ENCODE measurements around the gene IDUA.
"Not testable (repeated sequence)": the region's sequence is repeated elsewhere in the genome, so short reads cannot be mapped to it uniquely, and the experiment has no call there.

Gene IDUA

DNA sequence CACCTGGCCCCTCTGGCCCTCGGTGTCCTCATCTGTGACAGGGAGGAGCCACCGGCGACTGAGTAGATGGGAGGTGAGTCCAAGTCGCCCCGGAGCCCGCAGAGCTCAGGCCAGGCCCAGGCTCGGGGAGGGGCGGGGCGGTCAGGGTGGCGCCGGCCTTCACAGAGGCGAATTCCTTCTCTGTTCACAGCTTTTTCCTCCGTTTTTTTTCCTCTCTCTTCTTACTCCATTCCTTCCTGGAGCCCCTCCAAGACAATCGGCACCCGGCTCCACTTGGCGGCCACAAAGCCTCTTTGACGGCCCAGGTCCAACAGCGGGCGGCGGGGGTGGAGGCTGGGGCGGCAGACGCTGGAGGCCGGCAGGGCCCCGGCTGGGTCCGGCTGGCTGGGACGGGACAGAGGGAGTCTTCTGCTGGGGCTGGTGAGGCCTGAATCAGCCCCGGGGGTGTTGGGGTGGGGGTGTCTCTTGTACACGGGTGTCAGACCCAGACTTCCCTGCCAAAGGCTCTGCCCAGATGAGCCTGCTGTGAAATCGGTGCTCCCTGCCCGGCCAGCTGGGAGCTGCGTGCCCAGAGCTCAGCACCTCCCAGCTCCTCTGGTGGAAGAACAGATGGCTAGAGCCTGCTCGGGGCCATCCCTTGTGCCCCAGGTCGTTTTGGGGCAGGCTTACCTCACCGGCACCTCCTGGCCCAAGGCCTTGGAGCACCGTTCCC, 47.2 kb downstream of the IDUA start:
- no peak for DNase-seq

- DNase-seq, result no peak
Measured at GRCh38 chr4:1035510-1035909, 48.7 kb downstream of the IDUA start.

GRCh38 chr4:1036095-1036494, 49.3 kb downstream of the IDUA start:
- no peak for DNase-seq

DNA sequence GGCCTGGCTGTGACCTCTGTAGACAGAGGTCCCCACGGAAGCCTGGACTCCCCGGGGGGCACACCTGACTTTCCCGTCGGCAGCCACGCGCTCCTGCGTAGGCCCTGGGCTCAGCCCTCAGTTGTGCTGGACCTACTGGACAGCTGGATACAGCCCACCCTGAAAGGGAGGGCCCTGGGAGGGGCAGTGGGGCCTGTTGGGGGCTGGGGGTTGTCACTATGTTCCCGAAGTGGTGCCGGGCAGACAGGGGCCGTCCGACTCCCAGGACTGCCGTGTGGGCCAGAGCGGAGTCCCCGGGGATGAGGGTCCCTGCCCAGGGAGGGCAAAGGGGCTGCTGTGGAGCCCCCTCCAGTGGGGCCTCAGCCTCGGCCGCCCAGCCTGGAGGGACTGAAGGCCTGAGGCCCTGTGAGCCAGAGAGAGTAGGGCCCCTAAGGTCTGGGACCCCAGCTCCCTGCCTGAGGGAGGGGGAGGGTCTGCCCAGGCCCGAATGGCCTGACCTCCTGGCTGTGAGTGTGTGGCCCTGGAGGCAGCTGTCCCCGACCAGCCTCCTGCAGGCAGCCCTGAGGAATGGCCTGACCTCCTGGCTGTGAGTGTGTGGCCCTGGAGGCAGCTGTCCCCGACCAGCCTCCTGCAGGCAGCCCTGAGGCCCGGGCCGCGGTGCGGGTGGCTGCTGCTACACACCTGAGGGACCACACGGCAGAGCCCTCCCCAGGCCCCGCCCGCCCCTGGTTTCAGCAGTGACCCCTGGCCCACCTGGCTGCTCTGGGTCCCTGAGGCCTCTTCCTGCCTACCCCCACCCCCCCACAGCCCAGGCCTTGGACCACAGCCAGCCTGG, 50.3 kb downstream of the IDUA start:
- no peak for DNase-seq

GRCh38 chr4:1038948-1039492, 52.2 kb downstream of the IDUA start:
- DNase-seq, result no peak

DNA sequence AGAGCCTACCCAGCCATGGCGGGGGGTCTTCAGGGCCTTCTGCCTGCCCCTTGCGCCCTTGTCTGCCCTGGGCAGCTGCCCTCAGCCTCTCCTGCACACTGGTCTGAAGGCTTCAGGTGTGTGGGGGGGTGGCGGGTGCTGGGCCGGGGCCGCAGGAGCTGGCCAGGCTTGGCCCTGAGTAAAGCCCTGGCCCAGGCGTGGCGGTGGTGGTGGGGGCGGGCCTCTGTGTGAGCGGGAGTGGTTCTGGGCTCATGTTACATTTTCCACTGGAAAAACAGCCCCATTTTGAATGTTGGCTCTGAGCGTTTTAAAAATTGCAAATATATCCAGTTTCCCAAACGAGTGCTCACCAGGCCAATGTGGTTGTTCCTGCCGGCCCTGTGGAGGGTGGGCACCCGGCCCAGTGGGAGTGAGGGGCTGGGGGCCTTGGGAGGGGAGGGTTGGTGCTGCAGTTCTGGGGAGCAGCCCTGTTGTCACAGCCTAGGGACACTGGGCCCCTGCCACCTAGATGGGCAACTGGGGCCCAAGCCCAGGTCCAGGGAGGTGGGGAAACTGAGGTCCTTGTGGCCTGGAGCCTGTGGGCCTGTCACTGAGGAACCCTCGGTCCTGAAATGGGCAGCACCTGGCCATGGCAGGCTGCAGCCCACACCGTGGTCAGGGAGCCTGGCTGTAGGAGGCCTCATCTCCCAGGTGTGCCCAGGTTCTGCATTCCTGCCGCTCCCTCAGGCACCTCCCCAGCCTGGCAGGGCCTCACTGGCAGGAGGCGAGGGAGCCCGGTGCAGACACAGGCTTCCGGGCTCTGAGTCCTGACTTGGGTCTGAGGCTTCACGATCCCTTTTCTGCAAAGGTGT, 52.9 kb downstream of the IDUA start:
- no peak for DNase-seq

DNA sequence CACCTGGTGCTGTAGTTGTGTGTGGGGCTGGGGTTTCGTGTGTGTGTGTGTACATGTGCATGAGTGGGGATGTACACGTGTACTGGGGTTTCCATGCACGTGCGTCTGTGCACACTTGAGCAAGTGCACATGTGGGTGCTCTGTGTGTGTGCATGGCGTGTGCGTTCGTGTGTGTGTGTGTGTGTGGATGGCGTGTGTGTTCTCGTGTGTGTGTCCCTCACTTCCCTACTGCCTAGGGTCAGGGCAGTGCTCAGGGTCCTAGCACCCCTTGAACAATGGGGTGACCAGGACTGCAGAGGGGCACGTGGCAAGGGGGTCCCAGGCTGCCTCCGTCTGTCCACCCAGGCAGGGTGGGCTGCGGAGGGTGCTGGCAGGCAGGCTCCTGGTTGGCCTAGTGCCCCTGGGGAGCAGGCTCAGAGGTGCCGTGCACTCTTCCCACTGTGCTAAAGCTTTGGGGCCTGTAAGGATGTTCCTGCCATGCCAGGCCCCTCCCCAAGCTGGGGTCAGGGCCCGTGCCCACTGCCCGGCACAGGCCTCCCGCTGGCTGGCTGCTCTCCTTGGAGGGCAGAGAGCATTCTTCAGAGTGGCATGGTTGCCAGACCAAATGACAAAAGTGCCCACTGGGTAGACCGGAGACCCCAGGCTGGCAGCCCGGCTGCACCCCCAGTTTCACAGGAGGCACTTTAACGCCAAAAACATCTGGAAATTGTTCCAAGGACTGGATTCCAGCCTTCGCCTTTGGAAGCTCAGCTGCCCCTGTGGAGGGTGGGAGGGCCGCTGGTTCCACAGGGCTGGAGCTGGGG, 53.7 kb downstream of the IDUA start:
- DNase-seq, result no peak

DNA sequence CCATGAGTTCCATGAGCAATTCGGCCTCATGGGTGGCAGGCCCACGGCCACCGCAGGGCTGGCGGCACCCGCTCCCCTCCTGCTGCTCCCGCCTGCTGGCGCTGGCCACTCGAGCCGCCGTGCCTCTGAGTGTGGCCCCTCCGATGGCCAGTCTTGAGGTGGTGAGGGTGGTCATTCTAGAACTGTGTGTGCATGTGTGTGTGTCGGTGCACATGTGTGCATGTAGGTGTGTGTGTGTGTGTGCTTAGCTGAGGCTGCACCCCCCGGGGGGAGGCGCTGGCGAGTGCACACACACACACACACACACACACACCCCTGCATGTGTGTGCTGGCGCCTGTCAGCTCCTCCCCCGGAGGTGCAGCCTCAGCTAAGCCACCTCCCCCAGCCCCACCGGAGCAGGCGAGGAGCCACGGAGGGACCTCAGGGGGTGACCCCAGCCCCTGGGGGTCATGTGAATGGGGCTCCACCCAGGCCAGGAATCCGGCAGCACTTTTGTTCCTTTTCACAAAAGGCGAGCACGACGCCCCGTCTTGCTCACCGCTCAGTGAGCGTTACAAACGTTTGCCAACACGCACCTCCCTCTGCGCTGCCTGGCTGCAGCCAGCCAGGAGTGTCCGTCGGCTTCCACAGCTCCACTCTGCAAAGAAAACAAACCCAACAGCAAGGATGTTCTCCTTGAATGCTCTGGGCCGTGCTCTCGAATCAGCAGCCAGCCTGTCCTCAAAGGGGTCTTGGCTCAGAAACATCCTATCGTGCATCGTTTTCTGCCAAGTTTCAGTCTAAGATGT, 54.5 kb downstream of the IDUA start:
- DNase-seq, result no peak

- DNase-seq, result no peak
Measured at GRCh38 chr4:1041936-1042330, 55.1 kb downstream of the IDUA start.

- DNase-seq, result no peak
Measured at GRCh38 chr4:1042352-1043055, 55.7 kb downstream of the IDUA start.

DNA sequence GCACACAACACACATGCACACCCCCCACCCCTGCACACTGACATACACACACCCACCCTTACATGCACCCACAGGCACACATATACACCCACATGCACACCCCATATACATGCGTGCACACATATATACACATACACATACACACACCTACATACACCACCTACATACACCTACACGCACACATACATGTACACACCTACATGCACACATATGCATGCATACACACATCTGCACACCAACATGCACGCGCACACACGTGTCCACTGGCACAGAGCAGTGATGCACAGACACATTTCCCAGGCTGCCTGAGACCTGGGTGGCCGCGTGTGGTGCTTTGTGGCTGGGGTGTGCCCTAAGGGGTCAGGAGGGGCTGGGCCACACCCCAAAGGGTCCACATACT, 56.3 kb downstream of the IDUA start:
- DNase-seq, result no peak

GRCh38 chr4:1043651-1044468, 57.0 kb downstream of the IDUA start:
- DNase-seq, result peak; percentile 7

DNA sequence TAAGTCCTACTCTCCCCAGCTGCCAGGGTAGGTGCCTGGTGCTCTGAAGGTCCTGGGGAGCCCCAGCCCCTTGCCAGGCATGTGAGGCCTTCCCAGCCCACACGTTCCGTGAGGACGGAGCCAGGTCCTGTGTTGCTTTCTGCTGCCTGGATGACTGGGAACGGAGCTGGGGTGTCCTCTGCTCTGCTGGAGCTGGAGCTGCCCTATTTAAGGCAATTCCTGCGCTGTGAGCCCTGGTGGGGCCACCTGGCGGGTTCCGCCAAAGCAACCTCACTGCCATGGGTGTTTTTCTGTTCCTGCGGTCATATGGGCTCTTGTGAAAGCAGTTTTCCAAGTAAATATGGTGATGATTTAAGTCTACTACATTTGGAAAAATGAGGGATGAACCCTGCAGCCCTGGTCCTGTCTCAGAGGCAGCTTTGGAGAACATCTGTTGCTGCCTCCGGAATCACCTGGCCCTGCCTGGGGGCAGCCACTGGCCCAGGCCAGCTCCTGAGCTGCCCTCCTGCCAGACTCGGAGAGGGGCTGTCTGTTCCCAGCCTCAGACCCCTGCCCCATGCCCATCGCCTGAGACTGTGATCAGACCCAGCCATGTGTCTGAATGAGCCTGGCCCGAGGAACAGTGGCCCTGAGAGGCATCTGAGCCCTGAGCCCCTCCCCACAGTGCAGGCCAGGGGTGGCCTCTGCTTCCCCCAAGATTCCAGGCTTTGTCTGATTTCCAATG, 57.8 kb downstream of the IDUA start:
- DNase-seq, result no peak

DNA sequence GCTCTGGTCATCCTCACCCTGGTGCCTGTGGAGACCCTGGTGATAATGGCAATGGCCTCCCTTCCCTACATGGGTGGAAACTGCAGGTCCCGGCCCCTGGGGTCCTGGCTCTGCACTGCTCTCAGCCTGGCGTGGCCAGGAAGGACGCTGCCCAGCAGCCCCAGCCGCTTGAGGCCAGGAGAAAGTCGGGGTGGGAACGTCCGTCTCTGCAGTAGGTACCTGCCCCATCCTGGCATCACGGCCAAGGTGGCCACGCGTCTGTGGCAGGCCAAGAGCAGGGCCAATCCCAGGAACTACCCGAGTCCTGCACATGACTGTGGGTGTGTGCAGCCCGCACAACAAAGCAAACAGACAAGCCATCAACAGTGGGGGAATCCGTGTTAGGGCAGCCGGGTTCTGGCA, 58.4 kb downstream of the IDUA start:
- no peak for DNase-seq

GRCh38 chr4:1045595-1046201, 58.9 kb downstream of the IDUA start:
- no peak for DNase-seq

DNA sequence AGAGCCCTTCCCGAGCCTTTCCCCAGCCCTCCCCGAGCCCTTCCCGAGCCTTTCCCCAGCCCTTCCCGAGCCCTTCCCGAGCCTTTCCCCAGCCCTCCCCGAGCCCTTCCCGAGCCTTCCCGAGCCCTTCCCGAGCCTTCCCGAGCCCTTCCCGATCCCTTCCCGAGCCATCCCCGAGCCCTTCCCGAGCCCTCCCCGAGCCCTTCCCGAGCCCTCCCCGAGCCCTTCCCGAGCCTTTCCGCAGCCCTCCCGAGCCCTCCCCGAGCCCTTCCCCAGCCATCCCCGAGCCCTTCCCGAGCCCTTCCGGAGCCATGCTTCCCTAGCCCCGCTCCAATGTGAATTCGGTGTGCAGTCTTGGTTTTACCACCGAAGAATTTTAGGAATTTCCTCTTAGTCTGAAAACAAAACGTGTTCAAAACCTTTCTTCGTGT, 59.8 kb downstream of the IDUA start:
- not testable (repeated sequence) for DNase-seq

GRCh38 chr4:1047106-1047975, 60.5 kb downstream of the IDUA start:
- no peak for DNase-seq

Measured in CD4-positive, alpha-beta T cell treated with Interleukin-4 for 4 hours (primary cell).